Stimulated activated CD8-positive, alpha-beta memory T cell treated with anti-CD3 and anti-CD28 coated beads, Interleukin-15, amount 100 ng/mL, for 24 hours (primary cell): Measurements from ENCODE around the gene COPS3.

Source experiments
- DNase-seq: peaks from one replicate; pipeline ENCODE4 v3.0.0-alpha.2; 2020; ENCODE audit warnings: low read depth

The COPS3 gene

GRCh38 chr17:17241656-17242055 lies 39.4 kb downstream of the COPS3 start:
- DNase-seq = no peak

- DNase-seq = no peak
Measured at GRCh38 chr17:17239832-17240231, 41.2 kb downstream of the COPS3 start.

GRCh38 chr17:17237026-17237799 lies 43.8 kb downstream of the COPS3 start, which contains the start of gene FLCN:
TSS of gene FLCN (minus strand) at chr17:17237168. CDS start at chr17:17228137, 9,031 bp downstream.
- DNase-seq = peak; percentile 72

GRCh38 chr17:17236295-17237025 lies 44.6 kb downstream of the COPS3 start:
- no peak for DNase-seq

GRCh38 chr17:17235212-17236174 lies 45.6 kb downstream of the COPS3 start:
- no peak for DNase-seq

- no peak for DNase-seq
Measured at GRCh38 chr17:17232303-17232621, 48.8 kb downstream of the COPS3 start.

- DNase-seq = no peak
Measured at GRCh38 chr17:17231621-17232302, 49.3 kb downstream of the COPS3 start.

GRCh38 chr17:17229416-17230384 lies 51.3 kb downstream of the COPS3 start:
- no peak for DNase-seq

- DNase-seq = no peak
Measured at GRCh38 chr17:17228521-17229279, 52.3 kb downstream of the COPS3 start.

- no peak for DNase-seq
Measured at GRCh38 chr17:17227608-17228520, 53.2 kb downstream of the COPS3 start.

- DNase-seq = no peak
Measured at GRCh38 chr17:17226451-17227265, 54.4 kb downstream of the COPS3 start.

GRCh38 chr17:17225901-17226300 lies 55.1 kb downstream of the COPS3 start:
- DNase-seq = no peak

- no peak for DNase-seq
Measured at GRCh38 chr17:17224137-17224536, 56.9 kb downstream of the COPS3 start.

- DNase-seq = no peak
Measured at GRCh38 chr17:17223736-17224135, 57.3 kb downstream of the COPS3 start.

GRCh38 chr17:17221329-17221728 lies 59.7 kb downstream of the COPS3 start:
- DNase-seq = no peak

GRCh38 chr17:17220529-17220928 lies 60.5 kb downstream of the COPS3 start:
- DNase-seq = no peak

GRCh38 chr17:17217995-17218394 lies 63.1 kb downstream of the COPS3 start:
- DNase-seq = no peak

- no peak for DNase-seq
Measured at GRCh38 chr17:17216776-17217175, 64.3 kb downstream of the COPS3 start.
